AG09319 (cell line): ENCODE results near the gene TFDP2.
"Not testable (repeated sequence)": the region's sequence is repeated elsewhere in the genome, so short reads cannot be mapped to it uniquely, and the experiment has no call there.

Experiments used
- DNase-seq: peaks from one replicate; pipeline ENCODE4 v3.0.0-alpha.2; 2010; ENCODE audit warnings: low read depth; ENCODE audit errors: extremely low read depth
- CTCF ChIP-seq: IDR thresholded peaks from 2 replicates; pipeline ENCODE4 v1.5.1; 2011; ENCODE audit warnings: low read depth, mild to moderate bottlenecking, inconsistent platforms, low read length, moderate library complexity

The TFDP2 gene

GRCh38 chr3:141981084-141981483 is 168.3 kb downstream of the TFDP2 start:
- no peak for TF ChIP-seq CTCF
- no peak for DNase-seq

GRCh38 chr3:141979050-141979671 is 170.2 kb downstream of the TFDP2 start:
- no peak for TF ChIP-seq CTCF
- DNase-seq: no peak

- DNase-seq: not testable (repeated sequence)
Observed at GRCh38 chr3:141974777-141975176, 174.6 kb downstream of the TFDP2 start.

- DNase-seq: no peak
- TF ChIP-seq CTCF: no peak
Observed at GRCh38 chr3:141972399-141972798, 176.9 kb downstream of the TFDP2 start.

GRCh38 chr3:141971571-141971970 is 177.8 kb downstream of the TFDP2 start:
- no peak for DNase-seq
- no peak for TF ChIP-seq CTCF

GRCh38 chr3:141969711-141970110 is 179.6 kb downstream of the TFDP2 start:
- DNase-seq: no peak
- no peak for TF ChIP-seq CTCF

GRCh38 chr3:141965471-141965870 is 183.9 kb downstream of the TFDP2 start:
- DNase-seq: no peak
- TF ChIP-seq CTCF: no peak

- no peak for DNase-seq
- TF ChIP-seq CTCF: no peak
Observed at GRCh38 chr3:141963301-141963700, 186.0 kb downstream of the TFDP2 start.
